Activated T-cell treated with anti-CD3 and anti-CD28 coated beads, Interleukin-2, amount 50 U/mL, for 48 hours (primary cell): ENCODE results near the gene SLIT2.

Source experiments
- DNase-seq, 2 experiments: peaks; one replicate each; pipeline ENCODE4 v3.0.0-alpha.2; 2020

The SLIT2 gene

GRCh38 chr4:20265726-20266125 is 14.0 kb downstream of the SLIT2 start:
- DNase-seq, result no peak

- no peak for DNase-seq
These were observed 14.7 kb downstream of the SLIT2 start for GRCh38 chr4:20266215-20267082.

DNA sequence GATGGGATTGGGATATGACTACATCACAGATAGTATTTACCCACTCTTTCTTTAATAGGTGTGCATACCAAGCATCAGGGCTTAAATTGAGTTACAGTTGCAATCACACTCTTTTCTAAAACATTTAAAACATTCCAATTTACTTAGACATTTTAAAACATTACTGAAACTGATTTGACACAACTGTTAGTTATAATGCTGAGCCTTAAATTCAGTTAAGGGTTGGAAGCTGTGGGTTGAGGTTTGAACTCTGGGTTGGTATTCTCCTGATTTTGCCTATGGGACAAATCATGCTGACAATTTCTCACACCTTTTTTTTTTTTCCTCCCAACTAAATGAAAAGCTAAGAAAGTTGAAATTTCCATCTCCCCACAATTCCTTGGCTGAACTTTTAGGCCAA is 16.3 kb downstream of the SLIT2 start:
- DNase-seq, result no peak

- DNase-seq, result no peak
These were observed 17.6 kb downstream of the SLIT2 start for GRCh38 chr4:20269320-20269719.

DNA sequence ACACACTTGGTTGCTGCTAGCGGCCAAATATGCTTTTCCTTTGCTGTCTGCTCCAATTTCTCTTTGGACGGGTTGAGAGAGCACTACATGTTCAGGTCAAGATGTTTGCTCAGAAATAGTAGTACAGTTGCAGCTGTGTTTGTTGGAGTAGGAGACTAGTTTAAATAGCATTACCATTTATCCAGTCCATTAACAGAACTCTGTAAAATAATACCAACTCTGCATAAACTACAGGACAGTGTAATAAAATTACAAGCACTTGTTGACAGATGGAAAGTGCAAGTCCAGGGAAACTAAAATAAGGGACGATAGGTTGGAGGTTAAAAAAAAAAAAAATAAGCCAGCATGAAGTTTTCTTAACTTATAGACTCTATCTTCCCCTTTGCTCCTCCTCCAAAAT is 20.2 kb downstream of the SLIT2 start:
- DNase-seq, result no peak

DNA sequence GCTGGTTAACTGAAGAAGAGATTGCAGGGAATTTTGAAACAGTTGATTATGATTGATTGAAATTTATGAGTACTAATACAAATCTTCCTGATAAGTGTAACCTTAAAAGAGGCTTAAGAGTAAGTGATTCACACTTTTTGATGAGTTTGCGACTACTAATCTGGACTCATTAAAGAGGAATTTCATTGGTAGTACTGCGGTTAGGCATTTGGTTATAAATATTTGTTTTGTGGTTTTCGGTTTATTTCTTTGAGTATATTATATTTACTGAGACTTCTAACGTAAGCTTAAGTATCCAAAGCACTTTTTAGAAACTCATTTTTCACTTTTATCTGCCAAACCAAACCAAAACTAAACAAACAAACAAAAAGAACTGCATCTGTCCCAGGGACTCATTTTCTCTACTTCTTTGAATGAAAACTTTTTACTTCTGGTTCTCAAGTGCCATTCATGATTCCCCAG is 20.7 kb downstream of the SLIT2 start:
- no peak for DNase-seq

DNA sequence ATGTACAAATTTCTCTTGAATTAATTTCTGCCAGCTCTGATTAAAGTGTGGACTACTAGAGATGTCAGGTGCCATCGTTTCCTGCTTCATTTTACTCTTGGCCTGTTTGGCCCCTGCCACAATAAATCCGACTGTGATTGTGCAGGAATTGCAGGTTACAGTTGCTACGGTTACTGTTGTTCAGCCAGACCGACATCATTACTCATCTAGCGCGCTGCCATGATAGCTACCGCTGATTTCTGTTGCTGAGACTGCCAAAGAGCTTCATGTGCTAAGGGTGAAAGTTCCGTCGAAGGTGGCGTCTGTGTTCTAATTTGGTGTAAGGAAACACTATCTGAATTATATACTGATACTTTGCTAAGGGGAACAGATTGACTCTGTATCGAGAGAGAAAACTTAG is 22.1 kb downstream of the SLIT2 start:
- no peak for DNase-seq

- DNase-seq, result no peak
These were observed 25.1 kb downstream of the SLIT2 start for GRCh38 chr4:20276848-20277247.

- no peak for DNase-seq
These were observed 26.5 kb downstream of the SLIT2 start for GRCh38 chr4:20278195-20278594.

- no peak for DNase-seq
These were observed 27.7 kb downstream of the SLIT2 start for GRCh38 chr4:20279381-20279780.

- no peak for DNase-seq
These were observed 29.7 kb downstream of the SLIT2 start for GRCh38 chr4:20281453-20281852.

GRCh38 chr4:20283039-20283438 is 31.3 kb downstream of the SLIT2 start:
- no peak for DNase-seq

GRCh38 chr4:20284990-20285389 is 33.3 kb downstream of the SLIT2 start:
- no peak for DNase-seq

GRCh38 chr4:20287246-20287645 is 35.5 kb downstream of the SLIT2 start:
- no peak for DNase-seq

GRCh38 chr4:20288047-20288650 is 36.4 kb downstream of the SLIT2 start:
- DNase-seq, result no peak

DNA sequence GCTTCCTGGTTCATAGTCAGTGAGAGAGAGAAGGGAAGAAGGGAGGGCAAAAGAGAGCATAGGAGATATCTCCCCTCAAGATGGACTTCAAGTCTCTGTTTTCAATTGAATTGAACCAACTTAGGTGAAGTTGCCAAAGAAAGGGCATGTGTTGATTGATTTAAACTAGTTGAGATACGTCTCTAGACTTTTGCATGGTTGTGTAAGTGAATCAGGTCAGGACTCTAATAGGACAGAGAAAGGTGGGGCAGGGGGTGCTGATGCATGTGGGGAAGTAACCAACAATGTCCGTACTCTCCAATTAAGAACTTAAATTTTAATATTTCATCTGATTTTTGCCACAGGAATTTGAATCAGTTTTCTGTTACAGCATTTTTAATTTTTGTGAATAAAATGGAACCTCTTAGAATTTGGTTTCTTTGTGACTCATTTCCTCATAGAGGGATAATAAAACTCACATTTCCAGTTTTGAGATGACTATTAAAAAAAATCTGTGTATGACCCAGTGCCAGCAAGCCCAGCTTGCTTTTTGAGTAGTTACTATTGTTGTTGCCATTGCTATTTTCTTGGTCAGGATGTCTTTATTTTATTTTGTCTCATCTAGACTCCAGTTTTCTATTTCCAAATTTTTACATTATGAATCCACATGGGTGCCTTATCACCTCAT is 37.3 kb downstream of the SLIT2 start:
- no peak for DNase-seq

DNA sequence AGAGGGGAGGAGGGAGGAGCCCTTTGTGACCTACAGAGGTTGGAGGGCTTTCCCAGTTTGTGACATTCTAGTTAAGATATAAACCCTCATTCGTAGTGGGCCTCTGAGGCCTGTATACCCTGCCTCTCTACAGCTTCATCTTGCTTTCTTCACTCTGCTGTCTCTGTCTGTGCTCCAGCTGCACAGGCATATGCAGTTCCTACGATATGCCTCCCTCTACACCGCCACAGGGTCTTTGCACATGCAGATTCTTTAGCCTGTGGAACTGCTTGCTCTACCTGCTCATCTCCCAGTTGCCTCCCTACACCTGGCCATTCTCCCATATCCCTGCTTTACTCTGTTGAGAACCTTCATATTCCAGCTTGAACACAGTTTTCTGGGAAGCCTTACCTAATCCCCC is 38.1 kb downstream of the SLIT2 start:
- DNase-seq, result no peak

DNA sequence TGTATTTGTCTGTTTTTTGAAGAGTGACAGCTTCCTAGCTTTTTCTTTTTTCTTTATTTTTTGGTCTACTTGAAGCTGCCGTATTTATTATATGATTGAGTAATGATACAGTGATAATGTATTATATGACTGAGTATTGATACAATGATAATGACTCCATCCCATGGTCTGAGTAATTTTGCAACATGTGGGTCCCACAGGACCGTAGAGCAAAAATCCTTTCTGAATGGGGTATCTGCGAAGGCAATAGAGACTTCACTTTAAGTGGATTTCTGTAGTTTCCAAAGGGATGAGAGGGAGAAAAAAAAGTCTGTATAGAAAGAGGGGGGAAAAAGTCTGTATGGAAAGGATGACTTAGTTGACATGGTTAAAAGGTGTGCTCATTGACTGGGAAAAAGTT is 41.0 kb downstream of the SLIT2 start:
- DNase-seq, result no peak

- DNase-seq, result no peak
These were observed 45.6 kb downstream of the SLIT2 start for GRCh38 chr4:20297261-20297660.

DNA sequence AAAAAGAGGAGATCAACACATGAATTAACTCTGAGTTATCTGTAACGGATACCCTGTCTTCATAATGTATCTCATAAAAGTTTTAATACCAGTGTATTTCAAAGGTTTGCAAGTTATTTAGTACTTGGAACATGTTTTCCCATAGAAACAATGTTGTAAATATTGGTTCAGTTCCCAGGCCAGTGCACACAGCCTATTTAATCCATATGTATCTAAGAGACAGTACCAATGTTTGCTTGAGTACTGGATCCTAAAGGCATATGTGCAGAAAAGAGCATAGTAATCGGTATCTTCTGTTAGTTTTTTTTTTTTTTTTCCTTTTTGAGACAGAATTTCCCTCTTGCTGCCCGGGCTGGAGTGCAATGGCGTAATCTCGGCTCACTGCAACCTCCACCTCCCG is 46.1 kb downstream of the SLIT2 start:
- DNase-seq, result no peak

- DNase-seq, result no peak
These were observed 46.8 kb downstream of the SLIT2 start for GRCh38 chr4:20298455-20298854.

DNA sequence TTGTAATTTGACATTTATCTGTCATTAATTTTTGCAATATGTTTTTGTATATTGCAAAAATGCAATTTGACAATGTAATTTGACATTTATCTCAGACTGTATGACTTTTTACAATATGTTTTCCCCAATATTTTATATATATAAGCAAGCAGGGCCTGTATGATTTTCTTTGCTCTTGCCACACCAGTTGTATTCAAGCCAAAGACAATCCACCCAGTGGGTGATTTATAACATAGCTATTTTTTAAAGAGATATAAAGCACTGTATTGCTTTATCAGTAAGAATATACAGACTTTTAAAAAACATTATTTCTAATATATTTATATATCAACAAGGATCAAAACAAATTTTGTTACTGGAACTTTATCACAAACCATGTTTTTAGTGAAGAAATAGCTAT is 47.3 kb downstream of the SLIT2 start:
- no peak for DNase-seq

GRCh38 chr4:20299515-20299914 is 47.8 kb downstream of the SLIT2 start:
- no peak for DNase-seq

DNA sequence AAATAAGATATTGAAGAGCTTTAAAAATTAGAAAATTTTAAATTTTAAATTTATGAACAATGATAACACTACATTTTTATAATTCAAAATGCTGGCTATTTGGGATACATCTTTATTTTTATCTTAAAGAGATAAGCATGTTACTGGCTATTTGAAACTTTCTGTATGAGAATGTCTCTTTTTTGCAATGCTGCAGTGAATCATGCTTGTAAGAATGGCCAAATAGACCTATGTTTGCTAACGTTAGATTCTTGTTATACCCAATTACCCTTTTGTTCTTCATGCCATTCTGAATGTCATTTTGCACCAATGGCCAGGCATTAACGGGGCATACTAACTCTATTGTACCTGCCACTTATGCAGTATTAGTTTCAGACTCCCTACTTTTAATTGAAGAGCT is 49.5 kb downstream of the SLIT2 start:
- DNase-seq, result no peak
